Measurements from ENCODE around the gene RCHY1. TPM values are rescaled to one million over a fixed set of nuclear protein-coding genes. Genes with fewer than 3 reads are reported as not detected.

Gene RCHY1
- total and polyA plus RNA-seq, 2 donors (not counting 3 experiments of a cell fraction or from before 2014, with no cell fraction given) = 21.1 to 30.9 TPM

- no peak overlapping the region for H3K9ac ChIP-seq (replicated peaks; ENCODE audit: extremely low read depth, insufficient read depth, low read length)
- POLR2A ChIA-PET = no interaction called here
- H3K4me3 ChIP-seq (replicated peaks in 1 of 3; ENCODE audit: insufficient read depth in 1 of 3, low read depth in 1 of 3, low read length in 3 of 3) = no peak overlapping the region
- no peaks in the 10 kb centered on the region for H3K79me2 ChIP-seq (ENCODE audit: control insufficient read depth, insufficient read depth, low read length)
- no peaks in the 10 kb centered on the region for H3K36me3 ChIP-seq (ENCODE audit: control insufficient read depth in 2 of 2, extremely low read depth in 1 of 2, insufficient read depth in 2 of 2, low read length in 2 of 2)
- BruUV-seq (replicated peaks) = no TSS peak
- intact Hi-C loops (cut with micrococcal nuclease) (no loop called here), dilution Hi-C loops (cut with MboI; ENCODE audit: extremely low pct_ligation_motif_present, low sequenced_read_pairs) (no loop called here)
- H3K9me3 ChIP-seq (replicated peaks; ENCODE audit: control insufficient read depth, insufficient read depth, low read length) = no peaks in the 10 kb centered on the region
- no peak overlapping the region for H3K27ac ChIP-seq (ENCODE audit: insufficient read depth, low read depth, low read length)
- CTCF ChIA-PET = interaction anchor here (1.3 kb wide), 1 partner anchor 296 kb away, joined by 3 read pairs; no protein-coding TSS in a partner anchor
- H2AFZ ChIP-seq (ENCODE audit: low read depth, low read length) = no peak overlapping the region
- H3K4me1 ChIP-seq (ENCODE audit: control insufficient read depth, extremely low read depth, insufficient read depth, low read length) = no peaks in the 10 kb centered on the region
- TF ChIP-seq JUN (IDR thresholded peaks at IDR 0.05; ENCODE audit: borderline replicate concordance, insufficient read depth, insufficient read length, low read depth) (no peak), POLR2AphosphoS5 (IDR thresholded peaks at IDR 0.05; ENCODE audit: insufficient read depth, low read depth, low read length) (no peak), EZH2 (IDR thresholded peaks at IDR 0.05; ENCODE audit: borderline replicate concordance, low read depth, low read length, severe bottlenecking) (no peak), GATA2 (IDR thresholded peaks at IDR 0.05; ENCODE audit: insufficient read depth, insufficient read length, low read depth, low read length) (no peak), POLR2A (IDR thresholded peaks at IDR 0.05; ENCODE audit: low read depth, low read length) (no peak), MYC (IDR thresholded peaks at IDR 0.05; ENCODE audit: low read depth, low read length) (no peak), FOS (IDR thresholded peaks at IDR 0.05; ENCODE audit: borderline replicate concordance, insufficient read depth, low read length) (no peak), CTCF (IDR thresholded peaks at IDR 0.05; ENCODE audit: extremely low read depth in 1 of 2, insufficient read depth in 1 of 2, low read depth in 1 of 2, low read length in 2 of 2) (no peak)
- TF ChIP-seq, protein P1, sequence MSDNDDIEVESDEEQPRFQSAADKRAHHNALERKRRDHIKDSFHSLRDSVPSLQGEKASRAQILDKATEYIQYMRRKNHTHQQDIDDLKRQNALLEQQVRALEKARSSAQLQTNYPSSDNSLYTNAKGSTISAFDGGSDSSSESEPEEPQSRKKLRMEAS (IDR thresholded peaks at IDR 0.05; ENCODE audit: insufficient read depth, insufficient read length) = no peak
- H3K4me2 ChIP-seq (ENCODE audit: insufficient read depth, low read length) = no peak overlapping the region
- no peak for DNase-seq (ENCODE audit: low read depth, low spot score)
- no peaks in the 10 kb centered on the region for H3K9me1 ChIP-seq (replicated peaks; ENCODE audit: control insufficient read depth, extremely low read depth, insufficient read depth, low read length)
- peaks cover 0 to 9% of the 10 kb centered on the region in 2 experiments for H3K27me3 ChIP-seq (ENCODE audit: control insufficient read depth in 2 of 2, insufficient read depth in 2 of 2, low read length in 2 of 2)
- no peaks in the 10 kb centered on the region for H4K20me1 ChIP-seq (replicated peaks; ENCODE audit: control insufficient read depth, extremely low read depth, insufficient read depth, low read length)
- no peak for FAIRE-seq
These were observed 38.2 kb upstream of the RCHY1 start for GRCh38 chr4:75552452-75552851.

Measured in endothelial cell of umbilical vein (primary cell).